Measurements from ENCODE around the gene DGUOK. TPM values are rescaled to one million over a fixed set of nuclear protein-coding genes. Genes with fewer than 3 reads are reported as not detected.

Gene DGUOK
- total and polyA plus RNA-seq, 10 of the 15 experiments (the other 5 are each of a cell fraction or from before 2014, with no cell fraction given), result 64.4 to 234 (median 91.4) TPM

DNA sequence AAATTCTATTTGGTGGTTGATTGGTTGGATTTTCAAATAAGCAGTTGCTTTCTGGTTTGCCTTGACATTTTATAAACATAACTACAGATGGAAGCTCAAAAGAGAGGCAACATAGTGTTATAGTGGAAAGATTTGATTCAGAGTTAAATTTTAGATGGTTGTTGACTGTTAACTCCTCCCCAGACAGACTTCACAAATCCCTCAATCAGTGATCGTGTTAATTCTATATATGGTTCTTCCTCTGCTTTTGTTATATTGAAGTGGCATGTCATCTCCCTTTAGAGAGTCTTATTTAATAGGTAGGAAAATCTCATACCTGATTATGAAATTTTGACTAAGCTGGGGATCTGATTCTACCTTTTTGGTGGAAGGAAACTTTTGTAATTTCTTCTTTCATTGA is 19.5 kb downstream of the DGUOK start:
- peaks cover 4% of the 10 kb centered on the region; the same call in 1 of the 2 replicates for H3K4me1 ChIP-seq (ENCODE audit: control insufficient read depth, insufficient read depth, low read length)
- no peaks in the 10 kb centered on the region for H4K20me1 ChIP-seq (ENCODE audit: control insufficient read depth, insufficient read depth)
- no peaks in the 10 kb centered on the region for H3K27me3 ChIP-seq (replicated peaks in 1 of 2; ENCODE audit: control insufficient read depth in 2 of 2, insufficient read depth in 2 of 2, low read length in 1 of 2)
- 91% methylated on average over 1 of the region's 1 CpG for WGBS (ENCODE audit: insufficient coverage, insufficient replicate concordance, low lambda C conversion rate, missing lambda C conversion rate)
- no peak overlapping the region for H3K9ac ChIP-seq (ENCODE audit: control insufficient read depth, insufficient read depth, low read length)
- H3K4me3 ChIP-seq, result no peak overlapping the region
- BruUV-seq (replicated peaks), result no TSS peak
- ChIA-PET CTCF (interaction anchor here (0.6 kb wide), 1 partner anchor 200 kb away, joined by 3 read pairs; no protein-coding TSS in a partner anchor), RAD21 (ENCODE audit: unreplicated experiment) (no interaction called here), SMC1A (ENCODE audit: uncharacterized antibody, unreplicated experiment) (no interaction called here), POLR2A (interaction anchor here (0.8 to 2.2 kb wide), 4 partner anchors 10 to 130 kb away, joined by 4 to 7 read pairs (median 6); no protein-coding TSS in a partner anchor)
- H3K79me2 ChIP-seq (ENCODE audit: control insufficient read depth, insufficient read depth, low read length), result peaks cover 32% of the 10 kb centered on the region
- in situ Hi-C loops (cut with MboI), result no loop called here
- no peaks in the 10 kb centered on the region for H3K9me3 ChIP-seq (replicated peaks; ENCODE audit: control insufficient read depth, insufficient read depth, low read length)
- FAIRE-seq, result no peak
- no peak for DNase-seq (ENCODE audit: low read depth, low spot score)
- no peak for TF ChIP-seq CEBPB (IDR thresholded peaks at IDR 0.05; ENCODE audit: borderline replicate concordance in 1 of 2, low read depth in 2 of 2, low read length in 2 of 2)
- no peak for TF ChIP-seq PML (IDR thresholded peaks at IDR 0.05; ENCODE audit: low read length)
- no peak for TF ChIP-seq TCF7 (IDR thresholded peaks at IDR 0.05; ENCODE audit: borderline replicate concordance)
- no peak for TF ChIP-seq ATF7 (IDR thresholded peaks at IDR 0.05; ENCODE audit: low read depth)
- no peak for TF ChIP-seq EED (IDR thresholded peaks at IDR 0.05; ENCODE audit: low read depth)
- peaks cover 14 to 24% of the 10 kb centered on the region in 2 experiments for H3K36me3 ChIP-seq (ENCODE audit: control insufficient read depth in 2 of 2, insufficient read depth in 2 of 2, low read length in 1 of 2)
- no peak overlapping the region for H2AFZ ChIP-seq (ENCODE audit: control insufficient read depth, low read depth, low read length)
- no peak for ATAC-seq
- H3K27ac ChIP-seq (ENCODE audit: control insufficient read depth, insufficient read depth), result no peak overlapping the region
- intact Hi-C loops (cut with micrococcal nuclease; ENCODE audit: unreplicated experiment), result no loop called here
- no peak overlapping the region for H3K4me2 ChIP-seq (ENCODE audit: control insufficient read depth, insufficient read depth)

DNA sequence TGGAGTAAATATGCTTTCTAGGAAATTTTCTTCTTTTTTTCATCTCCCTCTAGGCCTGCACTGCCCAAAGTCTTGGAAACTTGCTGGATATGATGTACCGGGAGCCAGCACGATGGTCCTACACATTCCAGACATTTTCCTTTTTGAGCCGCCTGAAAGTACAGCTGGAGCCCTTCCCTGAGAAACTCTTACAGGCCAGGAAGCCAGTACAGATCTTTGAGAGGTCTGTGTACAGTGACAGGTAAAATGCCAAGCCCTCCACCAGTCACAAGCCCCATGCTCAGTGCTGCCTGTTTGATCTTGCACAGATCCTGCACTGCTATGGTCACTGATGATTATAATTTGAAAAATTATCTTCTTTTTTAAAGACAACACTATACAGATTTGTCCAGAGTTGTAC is 20.0 kb downstream of the DGUOK start:
- no peaks in the 10 kb centered on the region for H3K27me3 ChIP-seq (replicated peaks in 1 of 2; ENCODE audit: control insufficient read depth in 2 of 2, insufficient read depth in 2 of 2, low read length in 1 of 2)
- H3K79me2 ChIP-seq (ENCODE audit: control insufficient read depth, insufficient read depth, low read length), result peaks cover 29% of the 10 kb centered on the region
- ChIA-PET SMC1A (ENCODE audit: uncharacterized antibody, unreplicated experiment) (interaction anchor here (1.5 kb wide), 1 partner anchor 148 kb away, joined by 4 read pairs; no protein-coding TSS in a partner anchor), CTCF (interaction anchor here (0.6 kb wide), 1 partner anchor 199 kb away, joined by 3 read pairs; no protein-coding TSS in a partner anchor), RAD21 (ENCODE audit: unreplicated experiment) (no interaction called here), POLR2A (interaction anchor here (0.8 to 1.7 kb wide), 3 partner anchors 10 to 131 kb away, joined by 4 to 7 read pairs (median 6); no protein-coding TSS in a partner anchor)
- DNase-seq (ENCODE audit: low read depth, low spot score) (no peak), ATAC-seq (no peak), FAIRE-seq (no peak)
- H3K9me3 ChIP-seq (replicated peaks; ENCODE audit: control insufficient read depth, insufficient read depth, low read length), result no peaks in the 10 kb centered on the region
- peaks cover 16 to 27% of the 10 kb centered on the region in 2 experiments for H3K36me3 ChIP-seq (ENCODE audit: control insufficient read depth in 2 of 2, insufficient read depth in 2 of 2, low read length in 1 of 2)
- BruUV-seq (replicated peaks), result no TSS peak
- no peak overlapping the region for H2AFZ ChIP-seq (ENCODE audit: control insufficient read depth, low read depth, low read length)
- H3K4me2 ChIP-seq (ENCODE audit: control insufficient read depth, insufficient read depth), result no peak overlapping the region
- no peak overlapping the region for H3K4me3 ChIP-seq
- in situ Hi-C loops (cut with MboI) (no loop called here), intact Hi-C loops (cut with micrococcal nuclease; ENCODE audit: unreplicated experiment) (no loop called here)
- 100% methylated on average over 3 of the region's 3 CpGs for WGBS (ENCODE audit: insufficient coverage, insufficient replicate concordance, low lambda C conversion rate, missing lambda C conversion rate)
- H3K4me1 ChIP-seq (ENCODE audit: control insufficient read depth, insufficient read depth, low read length), result peaks cover 4% of the 10 kb centered on the region; the same call in 1 of the 2 replicates
- no peak overlapping the region for H3K9ac ChIP-seq (ENCODE audit: control insufficient read depth, insufficient read depth, low read length)
- no peaks in the 10 kb centered on the region for H4K20me1 ChIP-seq (ENCODE audit: control insufficient read depth, insufficient read depth)
- no peak overlapping the region for H3K27ac ChIP-seq (ENCODE audit: control insufficient read depth, insufficient read depth)
- TF ChIP-seq SIX5 (IDR thresholded peaks at IDR 0.05; ENCODE audit: low read depth, low read length, severe bottlenecking), result no peak
- TF ChIP-seq NR2F1 (conservative IDR thresholded peaks at IDR 0.05), result no peak
- TF ChIP-seq, protein P1, sequence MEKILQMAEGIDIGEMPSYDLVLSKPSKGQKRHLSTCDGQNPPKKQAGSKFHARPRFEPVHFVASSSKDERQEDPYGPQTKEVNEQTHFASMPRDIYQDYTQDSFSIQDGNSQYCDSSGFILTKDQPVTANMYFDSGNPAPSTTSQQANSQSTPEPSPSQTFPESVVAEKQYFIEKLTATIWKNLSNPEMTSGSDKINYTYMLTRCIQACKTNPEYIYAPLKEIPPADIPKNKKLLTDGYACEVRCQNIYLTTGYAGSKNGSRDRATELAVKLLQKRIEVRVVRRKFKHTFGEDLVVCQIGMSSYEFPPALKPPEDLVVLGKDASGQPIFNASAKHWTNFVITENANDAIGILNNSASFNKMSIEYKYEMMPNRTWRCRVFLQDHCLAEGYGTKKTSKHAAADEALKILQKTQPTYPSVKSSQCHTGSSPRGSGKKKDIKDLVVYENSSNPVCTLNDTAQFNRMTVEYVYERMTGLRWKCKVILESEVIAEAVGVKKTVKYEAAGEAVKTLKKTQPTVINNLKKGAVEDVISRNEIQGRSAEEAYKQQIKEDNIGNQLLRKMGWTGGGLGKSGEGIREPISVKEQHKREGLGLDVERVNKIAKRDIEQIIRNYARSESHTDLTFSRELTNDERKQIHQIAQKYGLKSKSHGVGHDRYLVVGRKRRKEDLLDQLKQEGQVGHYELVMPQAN (conservative IDR thresholded peaks at IDR 0.05), result no peak
- no peak for TF ChIP-seq SMAD1 (IDR thresholded peaks at IDR 0.05; ENCODE audit: low read depth, partially characterized antibody)
- TF ChIP-seq, protein P2, sequence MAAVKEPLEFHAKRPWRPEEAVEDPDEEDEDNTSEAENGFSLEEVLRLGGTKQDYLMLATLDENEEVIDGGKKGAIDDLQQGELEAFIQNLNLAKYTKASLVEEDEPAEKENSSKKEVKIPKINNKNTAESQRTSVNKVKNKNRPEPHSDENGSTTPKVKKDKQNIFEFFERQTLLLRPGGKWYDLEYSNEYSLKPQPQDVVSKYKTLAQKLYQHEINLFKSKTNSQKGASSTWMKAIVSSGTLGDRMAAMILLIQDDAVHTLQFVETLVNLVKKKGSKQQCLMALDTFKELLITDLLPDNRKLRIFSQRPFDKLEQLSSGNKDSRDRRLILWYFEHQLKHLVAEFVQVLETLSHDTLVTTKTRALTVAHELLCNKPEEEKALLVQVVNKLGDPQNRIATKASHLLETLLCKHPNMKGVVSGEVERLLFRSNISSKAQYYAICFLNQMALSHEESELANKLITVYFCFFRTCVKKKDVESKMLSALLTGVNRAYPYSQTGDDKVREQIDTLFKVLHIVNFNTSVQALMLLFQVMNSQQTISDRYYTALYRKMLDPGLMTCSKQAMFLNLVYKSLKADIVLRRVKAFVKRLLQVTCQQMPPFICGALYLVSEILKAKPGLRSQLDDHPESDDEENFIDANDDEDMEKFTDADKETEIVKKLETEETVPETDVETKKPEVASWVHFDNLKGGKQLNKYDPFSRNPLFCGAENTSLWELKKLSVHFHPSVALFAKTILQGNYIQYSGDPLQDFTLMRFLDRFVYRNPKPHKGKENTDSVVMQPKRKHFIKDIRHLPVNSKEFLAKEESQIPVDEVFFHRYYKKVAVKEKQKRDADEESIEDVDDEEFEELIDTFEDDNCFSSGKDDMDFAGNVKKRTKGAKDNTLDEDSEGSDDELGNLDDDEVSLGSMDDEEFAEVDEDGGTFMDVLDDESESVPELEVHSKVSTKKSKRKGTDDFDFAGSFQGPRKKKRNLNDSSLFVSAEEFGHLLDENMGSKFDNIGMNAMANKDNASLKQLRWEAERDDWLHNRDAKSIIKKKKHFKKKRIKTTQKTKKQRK (IDR thresholded peaks at IDR 0.05; ENCODE audit: low read depth, low read length), result no peak

Data from GM12878 (cell line).